Right renal pelvis (tissue), 4 donors: ENCODE measurements around the gene GNGT1. TPM values are rescaled to one million over a fixed set of nuclear protein-coding genes. Genes with fewer than 3 reads are reported as not detected.

ENCODE experiments used
- DNase-seq, 4 donors: peaks; one replicate each; pipeline ENCODE4 v3.0.0-alpha.2; 2013; ENCODE audit warnings: low read depth in 4 of 4, low spot score in 3 of 4, missing footprints in 1 of 4
- polyA plus RNA-seq, 4 donors: library from polyadenylated mRNA; unstranded; fragments of 120-200 nt; gene quantifications; one replicate each; pipeline ENCODE4 v1.2.1, GENCODE V29; 2013; ENCODE audit not compliant: insufficient read length in 4 of 4

The GNGT1 gene
- polyA plus RNA-seq, 4 donors: 0.03 to 0.44 (median 0.11) TPM; not detected in 1

DNA sequence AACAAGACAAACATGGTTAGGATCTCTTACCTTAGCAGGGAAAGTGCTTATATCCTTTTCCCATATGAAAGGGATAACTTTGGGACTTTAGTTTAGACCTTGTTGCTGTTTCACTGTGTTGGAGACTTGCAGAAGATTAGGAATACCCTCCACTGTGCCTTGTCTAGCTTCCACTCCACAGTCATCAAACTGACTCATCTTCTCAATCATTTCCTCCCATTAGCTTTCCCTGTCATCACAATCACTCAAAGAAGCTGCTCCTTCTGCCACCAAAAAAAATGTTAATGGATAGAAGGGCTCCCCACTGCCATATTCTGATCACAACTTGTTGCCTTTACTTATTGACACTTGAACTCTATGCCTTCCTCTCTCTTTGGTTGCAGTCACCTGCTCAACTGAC lies 31.9 kb downstream of the GNGT1 start:
- no peak for DNase-seq

DNA sequence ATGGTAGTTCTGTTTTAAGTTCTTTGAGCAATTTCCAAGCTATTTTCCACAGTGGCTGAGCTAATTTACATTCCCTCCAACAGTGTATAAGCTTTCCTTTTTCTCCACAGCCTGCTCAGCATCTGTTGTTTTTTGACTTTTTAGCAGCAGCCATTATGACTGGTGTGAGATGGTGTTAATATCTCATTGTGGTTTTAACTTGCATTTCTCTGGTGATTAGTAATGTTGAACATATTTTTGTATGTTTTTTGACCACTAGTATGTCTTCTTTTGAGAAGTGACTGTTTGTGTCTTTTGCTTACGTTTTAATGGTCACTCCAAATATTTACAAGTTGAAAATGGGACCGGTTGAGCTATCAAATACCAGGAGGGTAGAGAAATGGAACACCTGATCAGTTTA lies 35.6 kb downstream of the GNGT1 start:
- no peak for DNase-seq

GRCh38 chr7:93943816-93944540 lies 37.6 kb downstream of the GNGT1 start:
- DNase-seq: no peak

- no peak for DNase-seq
Measured at GRCh38 chr7:93944673-93945072, 38.3 kb downstream of the GNGT1 start.

DNA sequence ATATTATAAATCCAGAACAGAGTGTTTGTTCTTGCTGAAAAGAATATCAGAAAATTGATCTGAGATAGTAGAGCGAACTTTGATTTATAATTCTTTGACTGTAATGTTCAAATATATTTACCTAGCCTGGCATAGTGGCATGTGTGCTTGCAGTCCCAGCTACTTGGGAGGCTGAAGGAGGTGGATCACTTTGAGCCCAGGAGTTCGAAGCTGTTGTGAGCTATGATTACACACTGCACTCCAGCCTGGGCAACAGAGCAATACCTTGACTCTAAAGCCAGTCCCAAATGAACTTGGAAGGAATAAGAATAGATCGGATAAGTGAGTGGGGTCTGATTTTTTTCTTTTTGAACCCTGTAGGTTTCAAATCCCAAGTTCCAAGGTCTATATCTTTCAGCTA lies 38.7 kb downstream of the GNGT1 start:
- DNase-seq: no peak

GRCh38 chr7:93945756-93946535 lies 39.6 kb downstream of the GNGT1 start:
- DNase-seq: no peak

DNA sequence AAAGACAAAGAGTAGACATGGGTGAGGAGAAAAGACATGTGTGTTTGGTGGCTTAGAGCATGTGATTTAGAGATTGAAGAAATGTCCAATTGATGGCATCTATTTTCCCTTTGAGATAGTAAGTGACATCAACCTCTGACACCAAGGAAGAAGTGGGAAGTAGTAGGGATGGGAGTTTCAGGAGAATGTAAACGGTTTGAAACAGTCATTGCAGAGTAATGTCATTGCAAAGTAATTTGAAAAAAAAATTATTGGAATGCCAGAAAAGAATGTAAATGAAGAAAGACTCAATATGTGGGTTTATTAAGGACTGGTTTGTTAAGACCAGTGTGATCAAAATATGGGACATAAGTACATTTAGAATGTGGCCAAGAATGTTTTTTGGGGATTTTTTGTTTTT lies 41.7 kb downstream of the GNGT1 start:
- no peak for DNase-seq

GRCh38 chr7:93948873-93949272 lies 42.5 kb downstream of the GNGT1 start:
- DNase-seq: no peak

DNA sequence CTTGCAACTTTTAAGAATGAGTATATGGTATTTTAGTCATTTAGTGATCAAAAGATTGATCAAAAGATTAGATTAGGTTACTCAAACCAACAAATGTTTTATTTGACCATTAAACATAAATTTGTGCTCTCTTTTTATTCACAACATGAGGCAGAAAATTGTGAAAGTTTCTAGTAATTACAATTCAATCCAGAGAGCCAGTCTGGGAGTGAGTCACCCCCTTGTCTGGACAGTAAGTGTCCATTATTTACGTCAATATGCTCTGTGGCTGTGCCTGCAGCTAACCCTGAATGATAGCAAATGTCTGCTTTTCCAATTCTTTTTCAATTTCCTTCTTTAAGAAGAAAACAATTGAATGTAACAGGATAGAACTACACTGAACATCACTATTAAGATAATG lies 43.1 kb downstream of the GNGT1 start:
- DNase-seq: no peak

DNA sequence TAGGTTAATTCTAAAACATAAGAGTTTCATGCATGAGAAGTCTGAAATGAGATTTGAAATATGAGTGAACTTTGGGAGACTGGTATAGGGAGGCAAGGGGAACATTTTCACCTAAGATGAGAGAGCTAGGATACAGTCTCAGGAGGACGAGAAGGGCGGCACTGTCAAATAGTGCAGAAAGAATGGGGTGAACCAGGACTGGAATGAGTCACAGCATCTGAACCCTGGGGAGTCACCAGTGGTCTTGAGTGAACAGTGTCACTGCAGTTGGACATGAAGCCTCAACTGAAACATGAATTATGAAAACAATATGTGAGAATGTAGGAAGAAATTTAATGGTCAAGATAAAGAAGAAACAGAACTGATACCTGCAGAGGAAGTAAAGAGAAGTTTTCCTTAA lies 48.9 kb downstream of the GNGT1 start:
- no peak for DNase-seq

DNA sequence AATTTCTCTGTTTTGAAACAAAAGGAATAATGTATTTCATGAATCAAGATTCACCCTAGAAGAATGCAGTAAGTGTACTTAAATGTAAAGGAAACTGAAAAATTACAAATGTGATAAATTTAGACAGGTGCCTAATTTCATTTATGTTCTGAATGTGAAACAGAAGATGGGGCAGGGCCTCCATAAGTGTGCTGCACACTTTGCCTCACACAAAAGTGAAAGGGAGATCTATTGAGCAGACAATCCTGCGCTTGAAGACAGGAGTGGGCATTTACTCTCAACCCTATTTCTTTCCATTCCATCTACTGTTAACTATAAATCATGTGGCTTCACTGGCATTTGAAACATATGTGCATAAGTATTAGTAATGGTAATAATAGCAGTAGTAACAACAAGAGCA lies 51.4 kb downstream of the GNGT1 start:
- DNase-seq: no peak

DNA sequence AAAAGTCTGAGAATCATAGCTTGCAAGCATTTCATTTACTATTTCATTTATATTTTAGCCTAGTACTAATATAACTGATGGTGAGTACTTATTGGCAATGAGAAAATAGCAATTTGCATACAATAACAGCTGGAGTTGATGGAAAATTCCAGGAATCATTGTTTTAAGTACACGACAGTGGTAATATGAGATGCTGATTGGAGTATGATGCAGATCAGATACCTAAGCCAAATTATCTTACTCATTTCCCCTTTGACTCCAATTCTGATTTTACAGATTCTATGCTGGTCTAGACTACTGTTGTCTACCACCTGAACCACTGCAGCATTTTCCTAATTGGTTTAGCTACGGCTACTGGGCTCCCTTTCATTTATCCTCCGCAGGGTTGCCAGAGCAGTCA lies 51.8 kb downstream of the GNGT1 start:
- DNase-seq: no peak

DNA sequence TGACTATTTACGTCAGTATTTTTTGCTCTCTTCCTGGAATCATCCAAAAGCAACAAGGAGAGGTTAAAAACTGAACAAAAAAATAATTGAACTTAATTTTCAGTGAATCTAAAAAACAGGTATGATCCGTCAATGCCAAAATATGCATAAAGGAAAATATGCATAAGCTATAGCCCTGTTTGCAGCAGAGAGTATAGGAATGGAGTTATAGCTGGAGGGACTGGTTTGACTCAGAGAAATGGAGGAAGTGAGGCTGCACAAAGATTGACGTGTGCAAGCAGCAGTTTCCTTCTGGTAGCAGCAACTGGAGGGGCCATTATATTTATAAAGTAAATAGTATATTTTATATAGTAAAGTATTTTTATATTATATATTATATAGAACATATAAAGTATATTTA lies 52.3 kb downstream of the GNGT1 start:
- DNase-seq: no peak

Other genes with a start within 250 kb of the GNGT1 start
- 10 to 100 TPM in 3 of 4 donors, 1 to 10 TPM in 1; 8.3 to 17.3 (median 15.2) TPM for gene TFPI2, start 15.8 kb upstream of the GNGT1 start, polyA plus RNA-seq
- 10 to 100 TPM; 37.0 to 56.6 (median 51.9) TPM for gene GNG11, start 15.2 kb downstream of the GNGT1 start, polyA plus RNA-seq
- gene BET1, start 97.8 kb downstream of the GNGT1 start, polyA plus RNA-seq: 10 to 100 TPM; 50.9 to 59.1 (median 56.9) TPM